GM23248 (cell line): ENCODE results near the gene ZNF443.

Source experiments
- EZH2 ChIP-seq: fragments of 200-600 bp; sonication (generic); IDR thresholded peaks from 2 replicates; pipeline ENCODE4 v1.6.1; 2018; ENCODE audit warnings: antibody characterized with exemption, mild to moderate bottlenecking; ENCODE audit not compliant: insufficient read depth, poor library complexity, severe bottlenecking
- EZH2phosphoT487 ChIP-seq: fragments of 200-600 bp; sonication (generic); IDR thresholded peaks from 2 replicates; pipeline ENCODE4 v1.6.1; 2018; ENCODE audit warnings: antibody characterized with exemption, moderate library complexity, mild to moderate bottlenecking, low read depth; ENCODE audit not compliant: insufficient read depth

- TF ChIP-seq EZH2phosphoT487 (no peak), EZH2 (no peak)
Observed at GRCh38 chr19:12465211-12465610, 24.4 kb upstream of the ZNF443 start.
